ENCODE data around the gene ZNF813. TPM values are rescaled to one million over a fixed set of nuclear protein-coding genes. Genes with fewer than 3 reads are reported as not detected.
"Not testable (repeated sequence)": the region's sequence is repeated elsewhere in the genome, so short reads cannot be mapped to it uniquely, and the experiment has no call there.

Gene ZNF813
- 2.1 TPM for polyA plus RNA-seq (2013, experiment 1 of 2; ENCODE audit: insufficient read length)
- polyA plus RNA-seq (2013, experiment 2 of 2; ENCODE audit: insufficient read length) = 2.2 TPM

DNA sequence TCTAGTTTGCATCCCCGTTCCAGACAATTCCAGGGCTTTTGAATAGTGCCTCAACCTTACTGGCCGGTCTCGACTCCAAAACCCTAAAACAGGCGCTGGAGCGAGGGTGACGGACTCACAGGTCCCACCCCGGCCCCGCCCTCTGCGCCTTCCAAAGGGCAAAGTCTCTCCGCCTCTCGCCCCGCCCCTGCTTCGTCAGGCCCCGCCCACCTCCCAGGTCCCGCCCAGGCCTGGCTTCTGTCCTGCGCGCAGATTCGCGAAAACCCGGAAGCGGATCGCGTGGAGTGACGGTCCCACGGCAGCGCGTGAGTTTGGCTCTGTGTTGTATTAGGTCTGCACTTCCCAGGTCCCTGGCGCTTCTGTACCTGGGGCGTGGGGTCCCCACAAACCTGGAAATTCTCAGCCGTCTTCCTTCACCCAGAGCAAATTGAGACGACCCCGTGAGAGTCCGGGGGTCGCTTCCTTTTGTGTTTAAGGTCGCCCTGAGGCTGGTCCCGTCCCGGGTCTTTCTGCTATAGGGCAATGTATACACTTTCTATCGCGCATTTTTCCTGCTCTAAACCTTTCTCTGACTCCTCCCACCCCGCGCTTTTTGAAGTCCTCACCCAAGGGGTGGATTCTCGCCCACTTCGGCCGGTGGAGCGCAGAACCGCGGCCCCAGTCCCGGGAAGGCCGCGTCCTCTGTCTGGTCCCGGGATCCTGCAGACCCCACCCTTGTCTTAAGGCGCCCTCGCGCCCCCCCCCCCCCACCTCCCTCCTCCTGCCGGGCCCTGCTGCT, at the start of gene ZNF813:
Gene ZNF813 (plus strand): TSS at position 249 of the 778 bp plus-strand sequence. CDS start 16,090 bp downstream, outside the sequence.
- DNase-seq = peak; percentile 86

DNA sequence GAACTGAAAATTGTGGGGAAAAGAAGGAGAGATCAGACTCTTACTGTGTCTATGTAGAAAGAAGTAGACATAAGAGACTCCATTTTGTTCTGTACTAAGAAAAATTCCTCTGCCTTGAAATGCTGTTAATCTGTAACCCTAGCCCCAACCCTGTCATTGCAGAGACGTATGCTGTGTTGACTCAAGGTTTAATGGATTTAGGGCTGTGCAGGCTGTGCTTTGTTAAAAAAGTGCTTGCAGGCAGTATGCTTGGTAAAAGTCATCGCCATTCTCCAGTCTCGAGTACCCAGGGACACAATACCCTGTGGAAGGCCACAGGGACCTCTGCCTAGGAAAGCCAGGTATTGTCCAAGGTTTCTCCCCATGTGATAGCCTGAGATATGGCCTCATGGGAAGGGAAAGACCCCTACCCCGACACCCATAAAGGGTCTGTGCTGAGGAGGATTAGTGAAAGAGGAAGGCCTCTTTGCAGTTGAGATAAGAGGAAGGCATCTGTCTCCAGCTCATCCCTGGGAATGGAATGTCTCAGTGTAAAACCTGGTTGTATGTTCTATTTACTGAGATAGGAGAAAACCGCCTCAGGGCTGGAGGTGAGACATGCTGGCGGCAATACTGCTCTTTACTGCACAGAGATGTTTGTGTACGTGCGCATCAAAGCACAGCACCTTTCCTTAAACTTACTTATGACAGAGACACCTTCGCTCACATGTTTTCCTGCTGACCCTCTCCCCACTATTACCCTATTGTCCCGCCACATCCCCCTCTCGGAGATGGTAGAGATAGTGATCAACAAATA, 46.8 kb upstream of the ZNF813 start:
- DNase-seq = not testable (repeated sequence)

DNA sequence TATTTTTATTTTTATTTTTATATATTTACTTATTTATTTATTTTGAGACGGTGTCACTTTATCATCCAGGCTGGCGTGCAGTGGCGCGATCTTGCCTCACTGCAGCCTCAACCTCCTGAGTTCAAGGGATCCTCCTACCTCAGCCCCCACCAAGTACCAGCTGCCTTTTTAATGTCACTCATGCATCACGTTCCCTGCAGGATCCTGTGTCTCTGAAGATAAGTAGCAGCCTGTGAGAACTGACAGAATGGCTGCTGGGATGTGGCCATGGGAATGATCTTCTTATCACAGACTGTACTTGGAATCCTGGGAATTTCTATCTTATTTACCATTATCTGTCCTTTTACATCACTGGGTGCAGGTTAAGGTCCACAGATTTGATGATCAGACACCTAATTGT, 45.0 kb upstream of the ZNF813 start:
- no peak for DNase-seq

DNA sequence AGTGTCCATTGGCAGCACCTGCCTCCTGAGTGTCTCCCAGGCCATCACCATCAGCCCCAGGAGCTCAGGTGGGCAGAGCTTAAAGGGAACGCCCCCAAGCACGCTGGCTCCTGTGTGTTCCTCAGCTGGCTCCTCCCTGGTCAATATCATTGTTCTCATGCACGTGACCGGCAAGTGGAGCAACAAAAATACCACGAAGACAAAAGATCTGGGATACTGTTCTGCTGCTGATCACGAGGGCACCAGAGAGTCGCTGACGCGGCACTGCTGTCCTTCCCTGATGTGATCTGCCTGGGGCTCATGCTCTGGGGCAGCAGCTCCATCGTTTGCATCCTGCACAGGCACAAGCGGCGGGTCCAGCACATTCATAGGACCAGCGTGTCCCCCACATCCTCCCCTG, 44.5 kb upstream of the ZNF813 start:
- not testable (repeated sequence) for DNase-seq

GRCh38 chr19:53423680-53424079, 43.9 kb upstream of the ZNF813 start:
- peak; percentile 3 for DNase-seq

DNA sequence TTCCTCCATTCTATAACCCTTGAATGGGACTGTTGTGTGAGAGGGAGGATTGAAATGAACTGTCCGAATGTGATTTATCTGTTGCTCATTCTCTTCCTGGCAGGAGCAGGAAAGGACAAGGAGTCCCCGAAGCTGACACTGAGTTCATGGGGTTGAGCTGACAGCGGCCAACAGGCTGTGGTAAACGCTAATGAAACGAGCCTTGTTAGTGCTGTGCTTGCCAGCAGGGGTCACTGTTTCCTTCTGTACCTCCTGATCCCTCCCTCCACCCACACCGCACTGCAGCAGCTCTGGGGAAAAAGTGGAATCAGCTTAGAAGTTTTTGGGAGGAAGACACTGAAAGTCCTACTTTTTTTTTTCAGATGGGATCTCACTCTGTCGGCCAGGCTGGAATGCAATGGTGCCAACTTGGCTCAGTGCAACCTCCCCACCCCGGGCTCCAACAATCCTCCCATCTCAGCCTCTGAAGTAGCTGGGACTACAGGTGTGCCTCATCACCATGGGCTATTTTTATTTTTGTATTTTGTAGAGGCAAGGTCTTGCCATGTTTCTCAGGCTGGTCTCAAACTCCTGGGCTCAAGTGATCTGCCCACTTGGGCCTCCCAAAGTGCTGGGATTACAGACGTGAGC, 42.5 kb upstream of the ZNF813 start:
- DNase-seq = peak; percentile 37

DNA sequence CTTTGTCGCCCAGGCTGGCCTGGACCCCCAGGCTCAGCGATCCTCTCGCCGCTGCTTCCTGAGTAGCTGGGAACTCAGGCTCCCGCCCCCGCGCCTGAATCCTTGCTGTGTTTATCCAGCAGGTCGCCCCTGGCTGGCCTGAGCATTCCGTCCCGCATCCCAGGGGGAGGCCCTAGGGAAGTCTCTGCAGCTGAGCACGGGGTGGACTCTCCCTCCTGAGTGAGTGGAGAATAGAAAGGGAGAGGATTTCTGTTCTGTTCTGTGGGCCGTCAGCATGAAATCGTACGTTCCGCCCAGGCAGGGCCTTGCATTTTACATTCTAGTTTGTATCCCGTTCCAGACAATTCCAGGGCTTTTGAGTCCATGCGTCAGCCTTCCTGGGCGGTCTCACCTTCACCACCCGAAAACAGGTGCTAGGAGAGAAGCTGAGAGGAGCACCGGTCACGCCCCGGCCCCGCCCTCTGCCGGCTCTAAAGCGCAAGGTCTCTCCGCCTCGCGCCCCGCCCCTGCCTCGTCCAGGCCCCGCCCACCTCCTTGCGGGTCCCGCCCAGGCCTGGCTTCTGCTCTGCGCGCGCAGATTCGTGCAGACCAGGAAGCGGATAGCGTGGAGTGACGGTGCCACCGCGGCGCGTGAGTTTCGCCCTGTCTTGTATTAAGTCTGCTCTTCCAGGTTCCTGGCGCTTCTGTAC, 36.0 kb upstream of the ZNF813 start, which contains the start of gene ZNF761:
Gene ZNF761 (plus strand): TSS at position 586 of the 689 bp plus-strand sequence. CDS start 15,285 bp downstream, outside the sequence.
- peak; percentile 88 for DNase-seq

GRCh38 chr19:53432088-53432661, 35.4 kb upstream of the ZNF813 start:
- DNase-seq = peak; percentile 6

DNA sequence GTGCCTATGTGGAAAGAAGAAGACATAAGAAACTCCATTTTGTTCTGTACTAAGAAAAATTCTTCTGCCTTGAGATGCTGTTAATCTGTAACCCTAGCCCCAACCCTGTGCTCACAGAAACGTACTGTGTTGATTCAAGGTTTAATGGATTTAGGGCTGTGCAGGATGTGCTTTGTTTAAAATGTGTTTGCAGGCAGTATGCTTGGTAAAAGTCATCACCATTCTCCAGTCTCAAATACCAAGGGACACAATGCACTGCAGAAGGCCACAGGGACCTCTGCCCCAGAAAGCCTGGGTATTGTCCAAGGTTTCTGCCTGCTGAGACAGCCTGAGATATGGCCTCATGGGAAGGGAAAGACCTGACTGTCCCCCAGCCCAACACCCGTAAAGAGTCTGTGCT, 23.7 kb upstream of the ZNF813 start:
- not testable (repeated sequence) for DNase-seq

DNA sequence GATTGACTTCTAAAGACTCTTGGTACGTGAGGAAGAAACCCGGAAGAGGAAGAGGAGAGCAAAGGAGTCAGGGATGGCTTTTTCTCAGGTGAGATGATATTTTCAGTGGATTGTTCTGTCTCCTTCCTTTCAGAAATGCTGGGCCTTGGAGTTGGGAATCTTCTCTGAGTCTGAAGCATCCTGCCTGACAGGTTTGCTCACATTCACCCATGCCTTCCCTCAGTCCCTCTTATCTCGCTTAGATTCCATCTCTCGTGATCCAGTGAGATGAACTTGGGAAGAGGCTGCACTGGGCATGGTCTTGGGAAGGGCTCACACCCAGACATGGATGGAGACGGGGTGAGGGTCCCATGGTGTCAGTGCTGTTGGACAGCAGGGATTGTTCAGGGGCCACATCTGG, 20.3 kb upstream of the ZNF813 start:
- not testable (repeated sequence) for DNase-seq

DNA sequence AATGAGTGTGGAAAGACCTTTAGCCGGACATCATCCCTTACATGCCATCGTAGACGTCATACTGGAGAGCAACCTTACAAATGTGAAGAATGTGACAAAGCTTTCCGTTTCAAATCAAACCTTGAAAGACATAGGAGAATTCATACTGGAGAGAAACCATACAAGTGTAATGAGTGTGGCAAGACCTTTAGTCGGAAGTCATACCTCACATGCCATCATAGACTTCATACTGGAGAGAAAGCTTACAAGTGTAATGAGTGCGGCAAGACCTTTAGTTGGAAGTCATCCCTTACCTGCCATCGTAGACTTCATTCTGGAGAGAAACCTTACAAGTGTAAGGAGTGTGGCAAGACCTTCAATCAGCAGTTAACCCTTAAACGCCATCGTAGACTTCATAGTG, 11.7 kb upstream of the ZNF813 start:
- DNase-seq = no peak

DNA sequence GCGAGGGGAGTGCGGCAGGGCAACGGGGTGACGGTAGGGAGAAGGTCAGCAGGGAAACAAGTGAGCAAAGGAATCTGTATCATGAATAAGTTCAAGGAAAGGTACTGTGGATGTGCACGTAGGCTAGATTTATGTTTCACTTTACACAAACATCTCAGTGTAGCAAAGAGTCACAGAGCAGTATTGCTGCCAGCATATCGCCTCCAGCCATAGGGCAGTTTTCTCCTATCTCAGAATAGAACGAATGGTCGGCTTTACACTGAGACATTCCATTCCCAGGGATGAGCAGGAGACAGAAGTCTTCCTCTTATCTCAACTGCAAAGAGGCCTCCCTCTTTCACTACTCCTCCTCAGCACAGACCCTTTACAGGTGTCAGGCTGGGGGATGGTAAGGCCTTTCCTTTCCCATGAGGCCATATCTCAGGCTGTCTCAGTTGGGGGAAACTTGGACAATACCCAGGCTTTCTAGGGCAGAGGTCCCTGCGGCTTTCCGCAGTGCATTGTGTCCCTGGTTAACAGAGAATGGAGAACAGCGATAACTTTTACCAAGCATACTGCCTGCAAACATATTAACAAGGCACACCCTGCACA, 7.3 kb upstream of the ZNF813 start:
- not testable (repeated sequence) for DNase-seq

DNA sequence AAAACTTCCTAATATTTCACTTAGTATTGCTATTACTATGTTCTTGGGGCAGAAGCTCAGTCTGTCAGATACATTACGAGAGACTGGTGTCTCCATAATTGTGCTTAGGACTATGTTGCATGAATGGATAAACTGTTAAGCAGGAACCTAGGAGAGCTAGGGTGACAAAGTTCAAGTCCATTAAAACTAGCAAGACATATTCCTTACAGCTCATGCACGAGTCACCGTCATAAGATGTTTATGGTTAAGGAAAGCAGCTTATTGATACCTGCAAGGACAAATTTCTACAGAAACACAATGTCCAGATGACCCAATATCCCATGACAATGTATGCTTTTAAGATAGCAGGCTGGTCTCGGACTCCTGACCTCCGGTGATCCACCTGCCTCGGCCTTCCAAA, 5.7 kb upstream of the ZNF813 start:
- DNase-seq = no peak

DNA sequence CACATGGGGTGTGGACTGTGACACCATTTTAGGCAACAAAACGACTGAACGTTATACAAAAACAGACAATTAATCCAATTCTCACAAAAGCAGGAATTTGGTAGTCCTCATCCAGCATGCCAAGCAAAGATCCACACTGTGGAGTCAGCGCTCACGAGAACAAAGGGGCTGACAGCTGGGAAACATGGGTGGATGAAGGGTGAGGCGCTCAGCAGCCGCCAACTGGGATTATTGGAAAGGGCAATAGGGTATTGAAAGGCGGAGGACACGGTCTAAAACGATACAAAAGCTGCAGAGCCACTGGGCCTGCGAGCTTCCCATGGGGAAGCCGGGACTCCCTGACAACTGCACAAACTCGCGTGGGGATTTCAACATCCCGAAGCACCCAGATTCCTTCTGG, 4.7 kb upstream of the ZNF813 start:
- DNase-seq = no peak

- DNase-seq = peak; percentile 2
Measured at GRCh38 chr19:53463263-53463662, 4.3 kb upstream of the ZNF813 start.

- DNase-seq = no peak
Measured at GRCh38 chr19:53466726-53467484, 628 bp upstream of the ZNF813 start.

DNA sequence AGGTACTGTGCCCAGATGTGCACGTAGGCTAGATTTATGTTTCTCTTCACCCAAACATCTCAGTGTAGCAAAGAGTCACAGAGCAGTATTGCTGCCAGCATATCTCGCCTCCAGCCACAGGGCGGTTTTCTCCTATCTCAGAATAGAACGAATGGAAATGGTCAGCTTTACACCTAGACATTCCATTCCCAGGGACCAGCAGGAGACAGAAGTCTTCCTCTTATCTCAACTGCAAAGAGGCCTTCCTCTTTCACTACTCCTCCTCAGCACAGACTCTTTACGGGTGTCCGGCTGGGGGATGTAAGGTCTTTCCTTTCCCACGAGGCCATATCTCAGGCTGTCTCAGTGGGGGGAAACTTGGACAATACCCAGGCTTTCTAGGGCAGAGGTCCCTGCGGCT, 1.1 kb downstream of the ZNF813 start:
- DNase-seq = not testable (repeated sequence)

GRCh38 chr19:53471916-53472315, 4.4 kb downstream of the ZNF813 start:
- no peak for DNase-seq

- DNase-seq = not testable (repeated sequence)
Measured at GRCh38 chr19:53474832-53475231, 7.3 kb downstream of the ZNF813 start.

DNA sequence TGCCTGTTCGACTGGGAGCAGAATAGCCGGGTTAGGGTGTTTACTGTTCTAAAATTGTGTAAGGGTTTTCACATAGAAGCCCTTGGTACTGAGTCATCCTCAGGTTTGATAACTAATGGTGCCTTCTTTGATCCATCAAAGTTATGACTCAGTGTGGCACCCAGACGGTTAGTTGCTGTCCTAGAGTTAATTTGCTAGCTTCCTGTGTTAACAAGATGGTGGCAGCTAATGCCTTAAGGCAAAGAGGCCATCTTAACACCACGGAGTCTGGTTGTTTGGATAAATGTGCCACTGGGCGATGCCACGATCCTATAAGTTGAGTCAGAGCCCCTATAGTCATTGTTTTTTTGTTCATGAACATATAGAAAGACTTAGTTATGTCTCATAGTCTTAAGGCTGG, 7.9 kb downstream of the ZNF813 start:
- not testable (repeated sequence) for DNase-seq

DNA sequence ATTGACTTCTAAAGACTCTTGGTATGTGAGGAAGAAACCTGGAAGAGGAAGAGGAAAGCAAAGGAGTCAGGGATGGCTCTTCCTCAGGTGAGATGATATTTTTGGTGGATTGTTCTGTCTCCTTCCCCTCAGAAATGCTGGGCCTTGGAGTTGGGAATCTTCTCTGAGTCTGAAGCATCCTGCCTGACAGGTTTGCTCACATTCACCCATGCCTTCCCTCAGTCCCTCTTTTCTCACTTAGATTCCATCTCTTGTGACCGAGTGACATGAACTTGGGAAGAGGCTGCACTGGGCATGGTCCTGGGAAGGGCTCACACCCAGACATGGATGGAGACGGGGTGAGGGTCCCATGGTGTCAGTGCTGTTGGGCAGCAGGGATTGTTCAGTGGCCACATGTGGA, 16.2 kb downstream of the ZNF813 start:
- not testable (repeated sequence) for DNase-seq
